Activated CD4-positive, alpha-beta T cell treated with anti-CD3 and anti-CD28 coated beads for 24 hours (primary cell): ENCODE data around the gene SPANXA2.
"Not testable (repeated sequence)": the region's sequence is repeated elsewhere in the genome, so short reads cannot be mapped to it uniquely, and the experiment has no call there.

ENCODE experiments used
- DNase-seq, 2 donors: peaks; one replicate each; pipeline ENCODE4 v3.0.0-alpha.2; 2020; ENCODE audit warnings: low read depth in 2 of 2

SPANXA2 gene, protein sequence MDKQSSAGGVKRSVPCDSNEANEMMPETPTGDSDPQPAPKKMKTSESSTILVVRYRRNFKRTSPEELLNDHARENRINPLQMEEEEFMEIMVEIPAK

DNA sequence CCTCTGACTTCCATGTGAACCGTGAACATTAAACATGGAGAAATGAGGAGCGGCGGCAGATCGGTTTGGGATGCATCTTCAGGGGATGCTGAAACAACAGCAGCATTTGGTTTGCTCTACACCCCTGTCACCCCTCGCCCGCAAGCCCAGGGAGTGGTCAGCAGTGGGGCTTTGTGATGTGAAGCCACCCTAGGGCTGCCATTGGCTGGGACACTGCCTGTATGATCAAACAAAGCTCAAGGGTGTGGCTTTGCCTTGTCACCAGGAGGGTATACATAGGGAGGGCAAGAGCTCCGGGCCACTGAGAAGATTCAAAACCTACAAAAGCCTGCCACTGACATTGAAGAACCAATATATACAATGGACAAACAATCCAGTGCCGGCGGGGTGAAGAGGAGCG lies at the start of gene SPANXA2:
Gene SPANXA2, plus strand, starts transcription at position 301 of the 400 bp plus-strand sequence. Its CDS starts 60 bp downstream, at position 361.
- not testable (repeated sequence) for DNase-seq

DNA sequence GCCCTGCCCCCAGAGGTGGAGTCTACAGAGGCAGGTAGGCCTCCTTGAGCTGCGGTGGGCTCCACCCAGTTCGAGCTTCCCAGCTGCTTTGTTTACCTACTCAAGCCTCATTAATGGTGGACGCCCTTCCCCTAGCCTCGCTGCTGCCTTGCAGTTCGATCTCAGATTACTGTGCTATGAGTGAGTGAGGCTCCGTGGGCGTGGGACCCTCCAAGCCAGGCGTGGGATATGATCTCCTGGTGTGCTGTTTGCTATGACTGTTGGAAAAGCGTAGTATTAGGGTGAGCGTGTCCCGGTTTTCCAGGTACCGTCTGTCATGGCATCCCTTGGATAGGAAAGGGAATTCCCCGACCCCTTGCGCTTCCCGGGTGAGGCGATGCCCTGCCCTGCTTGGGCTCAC lies 47.0 kb upstream of the SPANXA2 start:
- not testable (repeated sequence) for DNase-seq

DNA sequence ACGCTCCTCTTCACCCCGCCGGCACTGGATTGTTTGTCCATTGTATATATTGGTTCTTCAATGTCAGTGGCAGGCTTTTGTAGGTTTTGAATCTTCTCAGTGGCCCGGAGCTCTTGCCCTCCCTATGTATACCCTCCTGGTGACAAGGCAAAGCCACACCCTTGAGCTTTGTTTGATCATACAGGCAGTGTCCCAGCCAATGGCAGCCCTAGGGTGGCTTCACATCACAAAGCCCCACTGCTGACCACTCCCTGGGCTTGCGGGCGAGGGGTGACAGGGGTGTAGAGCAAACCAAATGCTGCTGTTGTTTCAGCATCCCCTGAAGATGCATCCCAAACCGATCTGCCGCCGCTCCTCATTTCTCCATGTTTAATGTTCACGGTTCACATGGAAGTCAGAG lies 4.9 kb upstream of the SPANXA2 start, which contains the start of gene SPANXA1:
Gene SPANXA1, minus strand, starts transcription at position 101 of the 400 bp plus-strand sequence. Its CDS starts 60 bp downstream, at position 41.
- DNase-seq = not testable (repeated sequence)

DNA sequence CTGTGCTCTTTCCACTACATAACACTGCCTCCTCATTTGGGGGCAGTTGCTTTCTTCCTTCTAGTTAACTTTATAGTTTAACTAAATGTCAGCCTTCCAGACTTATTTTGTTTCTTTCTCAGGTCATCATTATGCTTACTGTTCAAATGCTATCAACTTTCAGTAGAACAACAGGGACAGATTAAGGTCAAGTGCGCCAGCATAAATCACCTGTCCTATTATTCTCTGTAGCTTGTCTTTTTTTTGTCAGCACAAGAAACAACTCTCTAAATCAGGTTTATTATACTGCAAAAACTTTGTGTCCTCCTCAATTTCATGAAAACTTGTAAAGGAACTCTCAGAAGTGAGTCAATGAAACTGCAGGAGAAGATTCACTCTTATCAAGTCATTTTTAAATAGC lies 19.6 kb downstream of the SPANXA2 start:
- no peak for DNase-seq

DNA sequence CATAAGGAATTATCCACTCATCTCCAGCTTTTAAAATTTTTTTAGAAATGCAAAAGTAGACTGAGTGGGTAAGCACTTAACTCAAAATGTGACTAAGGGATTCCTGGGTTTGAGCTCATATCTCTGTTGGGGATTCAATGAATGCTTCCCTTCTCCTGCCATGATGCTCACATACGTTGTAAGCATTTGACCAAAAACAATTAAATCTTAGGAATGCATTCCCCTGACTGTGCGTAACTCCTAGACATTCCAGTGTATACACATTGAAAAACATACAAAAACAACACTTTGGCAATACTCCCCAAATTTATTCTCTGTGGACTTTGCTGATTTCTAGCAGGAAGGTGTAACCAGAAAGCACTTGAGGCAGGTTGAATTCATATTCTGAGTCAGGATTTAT lies 29.8 kb downstream of the SPANXA2 start:
- DNase-seq = no peak

DNA sequence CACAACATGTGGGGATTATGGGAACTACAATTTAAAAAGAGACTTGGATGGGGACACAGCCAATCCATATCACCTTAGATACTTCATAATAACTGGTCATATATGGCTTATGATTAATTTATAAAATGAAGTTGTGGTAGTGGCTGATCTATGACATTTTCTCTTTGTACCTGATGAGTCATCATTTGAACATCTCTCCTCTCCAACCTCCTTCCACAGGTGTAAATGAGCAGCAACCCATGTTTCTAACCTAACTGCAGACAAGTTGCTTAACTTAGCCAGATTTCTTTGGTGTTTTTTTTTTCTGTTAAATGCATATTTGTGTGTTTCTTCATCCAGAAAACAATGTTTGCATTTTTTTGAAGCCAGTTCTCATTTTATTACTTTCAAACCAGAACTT lies 42.6 kb downstream of the SPANXA2 start:
- DNase-seq = no peak

DNA sequence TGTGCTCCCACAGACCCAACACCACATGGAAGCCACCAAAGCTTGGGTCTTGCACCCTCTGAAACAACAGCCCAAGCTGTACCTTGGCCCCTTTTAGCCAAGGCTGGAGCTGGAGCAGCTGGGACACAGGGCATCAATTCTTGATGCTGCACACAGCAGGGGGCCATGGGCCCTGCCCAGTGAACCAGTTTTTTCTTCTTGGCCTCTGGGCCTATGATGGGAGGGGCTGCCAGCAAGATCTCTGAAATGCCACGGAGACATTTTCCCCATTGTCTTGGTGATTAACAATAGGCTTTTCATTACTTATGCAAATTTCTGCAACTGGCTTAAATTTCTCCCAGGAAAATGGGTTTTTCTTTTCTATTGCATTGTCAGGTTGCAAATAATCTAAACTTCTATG lies 49.0 kb downstream of the SPANXA2 start:
- no peak for DNase-seq
